Raji (cell line): ENCODE results near the gene CDKL4.

ENCODE experiments used
- POLR2A ChIP-seq: IDR thresholded peaks from 2 replicates; pipeline ENCODE4 v1.6.1; 2011; ENCODE audit warnings: low read depth, low read length, control low read depth; ENCODE audit not compliant: insufficient read depth

CDKL4 gene

DNA sequence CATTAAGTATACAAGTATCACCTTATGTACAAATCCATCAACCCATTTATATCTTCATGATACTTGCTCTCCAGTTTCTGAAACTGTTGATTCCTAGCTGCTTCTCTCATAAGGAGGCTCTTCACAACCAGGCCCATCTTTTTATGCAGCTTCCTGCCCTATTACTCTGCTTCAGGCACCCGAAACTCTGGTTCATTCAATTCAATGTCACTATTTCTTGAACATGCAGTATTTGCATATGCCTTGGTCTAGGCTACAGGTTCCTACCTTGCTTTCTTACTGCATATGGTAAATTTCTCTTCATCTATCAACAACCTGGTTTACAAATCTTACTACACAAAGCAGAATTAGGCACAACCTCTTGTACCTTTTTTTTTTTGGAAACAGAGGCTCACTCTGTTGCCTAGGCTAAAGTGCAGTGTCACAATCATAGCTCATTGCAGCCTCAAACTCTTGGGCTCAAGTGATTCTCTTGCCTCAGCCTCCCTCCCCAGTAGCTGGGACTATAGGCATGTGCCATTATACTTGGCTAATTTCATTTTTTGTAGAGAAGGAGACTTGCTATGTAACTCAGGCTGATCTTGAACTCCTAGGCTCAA is 2.7 kb upstream of the CDKL4 start:
- TF ChIP-seq POLR2A: no peak

DNA sequence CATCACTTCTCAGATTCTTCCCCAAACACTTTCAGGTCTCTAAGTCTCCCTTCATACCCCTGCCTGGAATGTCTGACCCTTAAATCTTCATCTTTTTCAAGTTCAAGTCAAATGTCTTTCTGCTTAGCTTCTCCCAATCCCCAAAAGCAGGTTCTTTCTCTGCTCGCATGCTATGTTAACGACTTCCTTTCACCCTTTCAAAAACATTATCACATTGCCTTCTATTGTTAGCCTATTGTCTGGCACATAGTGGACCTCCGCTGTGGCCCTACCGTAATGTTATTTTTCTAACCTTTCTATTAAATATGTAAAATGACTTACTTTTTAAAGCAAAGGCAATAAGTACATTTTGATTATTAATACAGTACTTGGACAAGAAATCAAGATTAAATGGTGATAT is 2.2 kb downstream of the CDKL4 start:
- TF ChIP-seq POLR2A: no peak

DNA sequence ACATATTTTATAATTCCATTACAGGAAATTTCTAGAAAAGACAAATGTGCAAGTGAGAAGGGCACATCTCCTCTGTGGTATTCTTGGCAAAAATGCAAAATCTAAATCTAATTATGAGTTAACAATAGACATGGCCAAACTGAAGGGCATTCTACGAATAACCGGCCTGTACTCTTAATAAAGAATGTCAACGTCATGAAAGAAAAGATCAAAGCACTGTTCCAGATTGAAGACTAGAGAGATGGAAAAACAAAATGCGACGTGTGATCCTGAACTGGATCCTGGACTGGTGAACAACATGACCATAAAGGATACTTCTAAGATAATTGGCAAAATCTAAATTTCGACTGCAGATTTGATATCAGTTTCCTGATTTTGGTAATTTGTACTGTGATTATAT is 3.0 kb downstream of the CDKL4 start:
- no peak for TF ChIP-seq POLR2A

DNA sequence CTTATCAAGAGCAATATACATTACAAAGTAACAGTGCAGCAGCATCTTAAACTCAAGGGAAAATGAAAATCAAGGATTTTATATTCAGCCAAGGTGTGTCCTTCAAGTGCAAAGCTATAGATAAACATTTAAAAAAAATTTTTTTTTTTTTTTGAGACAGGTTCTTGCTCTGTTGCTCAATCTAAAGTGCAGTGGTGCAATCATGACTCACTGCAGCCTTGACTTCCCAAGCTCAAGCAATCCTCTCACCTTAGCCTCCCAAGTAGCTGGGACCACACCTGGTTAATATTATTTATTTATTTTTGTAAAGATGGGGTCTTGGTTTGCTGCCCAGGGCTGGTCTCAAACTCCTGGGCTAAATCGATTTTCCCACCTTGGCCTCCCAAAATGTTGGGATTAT is 9.0 kb downstream of the CDKL4 start:
- no peak for TF ChIP-seq POLR2A

DNA sequence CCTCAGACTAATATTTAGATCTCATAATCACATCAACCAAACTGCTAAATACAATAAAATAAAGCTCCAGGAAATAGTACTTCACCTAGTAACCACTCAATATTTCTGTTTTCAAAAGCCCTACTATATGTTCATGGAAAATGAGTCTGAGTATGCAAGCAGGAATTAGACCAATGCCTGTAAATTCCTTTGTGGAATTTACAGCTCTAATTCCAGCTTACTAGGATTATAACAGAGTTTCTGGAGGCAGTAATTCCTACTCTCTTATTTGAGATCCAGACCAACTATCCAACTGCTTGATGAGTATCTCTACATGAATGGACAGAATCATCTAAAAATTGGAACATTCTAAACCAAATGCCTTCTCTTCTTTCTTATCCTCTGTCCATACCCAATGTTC is 11.6 kb downstream of the CDKL4 start:
- no peak for TF ChIP-seq POLR2A

DNA sequence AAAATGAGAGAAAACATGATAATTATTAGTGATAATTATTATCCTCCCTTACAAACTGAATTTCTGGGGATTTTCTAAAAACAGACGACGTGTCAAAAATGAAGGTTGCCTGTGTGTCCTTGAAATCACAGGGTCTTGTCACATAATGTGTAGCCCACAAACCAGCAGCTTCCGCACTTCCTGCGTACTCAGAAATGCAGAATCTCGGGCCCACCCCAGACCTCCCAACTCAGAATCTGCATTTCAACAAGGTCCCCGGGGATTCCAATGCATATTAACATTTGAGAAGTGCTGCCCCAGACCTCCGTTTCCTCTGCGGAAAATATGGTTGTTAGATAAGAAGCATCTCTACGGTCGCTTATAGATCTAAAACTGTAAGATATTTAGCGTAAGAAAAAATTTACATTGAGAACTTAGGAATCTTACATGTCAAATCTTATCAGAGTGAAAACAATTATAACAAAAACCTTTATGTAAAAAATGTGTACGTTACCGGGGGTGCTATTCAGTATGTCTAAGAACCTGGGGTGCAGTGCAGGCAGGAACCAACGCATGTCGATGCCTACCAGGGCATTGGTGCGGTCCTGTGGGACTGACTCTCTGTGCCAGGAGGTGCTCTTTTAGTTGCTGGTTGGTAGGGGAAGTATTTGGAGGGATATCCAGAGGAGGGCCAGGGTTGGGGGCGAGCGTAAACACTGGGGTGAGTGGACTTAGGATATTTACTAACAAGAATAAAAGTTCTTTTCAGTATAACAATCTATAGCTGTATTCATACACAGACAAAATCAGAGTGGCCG is 15.2 kb downstream of the CDKL4 start:
- TF ChIP-seq POLR2A: no peak

DNA sequence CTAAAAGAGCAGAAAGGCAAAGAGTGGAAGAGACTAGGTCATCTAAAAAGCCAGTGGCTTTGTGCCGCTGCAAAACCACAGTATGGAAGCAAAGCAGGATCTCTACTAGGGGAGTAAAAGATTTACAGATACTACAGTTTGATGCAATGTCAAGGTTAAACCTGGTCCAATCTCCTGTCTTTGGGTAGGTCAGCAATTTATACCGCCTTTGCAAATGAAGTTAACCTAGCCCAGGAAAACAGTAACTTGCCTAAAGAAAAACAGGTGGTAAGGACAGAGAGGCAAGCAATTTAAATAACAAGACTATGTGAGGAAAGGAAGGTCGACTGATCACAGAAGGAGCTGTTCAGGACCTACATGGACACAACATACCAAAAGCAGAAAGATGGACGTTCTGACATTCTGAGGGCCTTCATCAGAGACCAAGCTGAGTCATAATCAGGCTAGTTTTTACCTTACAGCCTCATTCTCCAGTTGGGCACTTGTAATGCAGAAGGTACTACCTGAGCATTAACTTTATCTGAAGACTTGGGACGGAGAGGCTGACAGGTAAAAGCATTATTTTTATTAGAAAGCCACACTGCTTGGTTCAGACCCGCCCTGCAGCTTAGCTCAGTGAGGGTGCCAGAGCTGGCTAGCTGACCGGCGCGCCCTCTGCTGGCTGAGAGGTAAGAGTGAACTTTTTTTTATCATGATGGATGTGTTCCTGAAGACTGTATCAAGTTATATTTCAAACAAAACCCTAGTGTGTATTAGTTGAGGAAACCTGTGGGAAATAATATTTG is 15.9 kb downstream of the CDKL4 start:
- TF ChIP-seq POLR2A: no peak

DNA sequence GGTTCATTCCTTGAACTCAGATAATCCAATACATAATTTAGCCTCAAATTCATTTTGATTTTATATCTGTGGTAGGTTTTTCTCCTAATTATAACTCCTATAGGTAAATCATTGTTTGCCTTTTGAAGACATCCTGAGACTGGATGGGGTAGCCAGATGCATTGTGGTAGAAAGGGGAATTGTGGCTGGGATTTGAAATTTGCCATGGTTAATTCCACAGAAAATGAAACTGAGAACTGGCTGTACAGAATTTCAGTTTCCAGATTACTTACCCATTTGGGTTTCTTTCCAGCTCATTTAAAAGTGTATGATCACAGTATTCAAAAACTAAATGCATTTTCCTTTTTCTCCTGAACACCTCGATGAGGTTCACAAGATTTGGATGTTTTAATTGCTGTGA is 18.2 kb downstream of the CDKL4 start:
- TF ChIP-seq POLR2A: no peak

DNA sequence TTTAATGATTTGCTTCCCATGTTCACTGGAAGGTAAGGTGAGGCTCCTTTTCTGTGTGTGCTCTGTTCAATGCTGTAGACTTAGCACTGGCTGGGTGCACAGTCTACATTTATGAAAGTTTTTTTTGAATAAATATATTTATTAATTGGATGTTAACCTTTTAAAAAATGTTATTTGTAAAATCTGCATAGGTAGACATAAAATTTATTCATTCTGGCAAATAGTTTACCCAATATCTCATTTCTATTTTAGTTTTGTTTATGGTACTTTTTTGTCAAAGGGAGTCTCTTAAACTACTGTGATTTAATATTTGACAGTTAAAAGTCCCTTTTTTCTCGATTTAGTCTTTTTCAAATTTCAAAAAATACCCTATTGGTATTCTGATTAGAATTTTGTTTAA is 19.9 kb downstream of the CDKL4 start:
- TF ChIP-seq POLR2A: no peak

DNA sequence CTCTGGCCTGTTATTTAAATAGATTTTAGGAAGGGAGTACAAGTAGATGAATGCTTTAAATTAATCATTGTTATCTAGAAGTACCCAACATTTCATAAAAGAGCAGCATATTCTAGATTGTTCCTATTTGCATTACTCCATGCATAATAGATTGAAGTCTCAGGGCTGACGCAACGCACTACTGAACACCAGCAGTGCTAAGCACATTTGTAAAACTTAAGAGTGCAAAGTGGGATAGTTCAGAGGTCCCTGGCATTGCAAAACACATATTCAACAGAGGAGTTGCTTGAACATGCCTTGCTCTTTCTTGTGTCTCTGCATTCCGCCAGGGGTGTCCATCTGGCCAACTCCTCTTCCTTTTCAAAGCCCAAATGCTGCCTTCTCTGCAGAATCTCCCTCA is 22.3 kb downstream of the CDKL4 start:
- no peak for TF ChIP-seq POLR2A

DNA sequence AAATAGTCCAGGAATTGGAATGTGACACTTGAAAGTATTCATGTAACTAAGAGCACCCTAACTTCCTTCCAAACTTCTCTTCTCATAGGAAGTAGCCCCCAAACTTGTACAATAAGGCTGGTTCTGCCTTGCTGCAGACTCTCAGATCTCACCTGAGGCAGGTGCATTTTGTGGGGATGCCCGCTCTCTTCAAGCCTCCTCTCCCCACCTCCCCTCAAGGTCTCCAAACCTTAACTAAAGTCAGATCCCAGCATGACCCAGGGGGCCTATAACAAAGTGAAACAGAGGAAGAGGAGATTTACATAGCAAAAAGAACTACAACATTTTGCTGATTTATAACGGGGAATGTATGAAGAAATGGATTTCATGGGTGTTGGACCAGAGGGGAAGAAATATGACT is 23.6 kb downstream of the CDKL4 start:
- no peak for TF ChIP-seq POLR2A

DNA sequence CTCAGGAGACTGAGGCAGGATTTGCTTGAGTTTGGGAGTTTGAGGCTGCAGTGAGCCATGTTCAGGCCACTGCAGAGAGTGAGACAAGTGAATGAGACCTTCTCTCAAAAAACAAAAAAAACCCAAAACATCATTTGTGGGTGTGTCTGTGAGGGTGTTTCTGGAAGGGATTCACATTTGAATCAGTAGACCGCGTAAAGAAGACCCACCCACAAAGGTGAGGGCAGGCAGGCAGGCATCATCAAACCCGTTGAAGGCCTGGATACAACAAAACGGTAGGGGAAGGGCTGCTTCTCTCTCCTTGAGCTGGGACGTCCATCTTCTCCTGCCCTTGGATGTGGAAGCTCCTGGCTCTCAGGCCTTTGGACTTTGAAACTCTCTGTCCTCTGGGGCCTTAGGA is 25.4 kb downstream of the CDKL4 start:
- no peak for TF ChIP-seq POLR2A

DNA sequence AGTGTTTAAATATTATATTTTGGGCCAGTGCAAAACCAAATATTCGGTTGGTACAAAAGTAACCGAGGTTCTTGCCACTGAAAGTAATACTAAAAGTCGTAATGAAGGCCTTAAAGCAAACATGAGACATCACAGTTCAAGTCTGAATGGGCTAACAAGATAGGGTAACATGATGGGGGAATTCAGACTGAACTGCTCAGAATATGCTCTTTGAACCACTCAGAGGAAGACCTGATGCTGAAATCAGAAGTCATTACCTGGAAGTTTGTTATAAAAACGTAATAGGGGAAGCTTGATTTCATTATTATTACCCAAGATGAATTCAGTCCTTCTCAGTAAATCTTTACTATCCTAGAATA is 26.6 kb downstream of the CDKL4 start:
- TF ChIP-seq POLR2A: no peak

DNA sequence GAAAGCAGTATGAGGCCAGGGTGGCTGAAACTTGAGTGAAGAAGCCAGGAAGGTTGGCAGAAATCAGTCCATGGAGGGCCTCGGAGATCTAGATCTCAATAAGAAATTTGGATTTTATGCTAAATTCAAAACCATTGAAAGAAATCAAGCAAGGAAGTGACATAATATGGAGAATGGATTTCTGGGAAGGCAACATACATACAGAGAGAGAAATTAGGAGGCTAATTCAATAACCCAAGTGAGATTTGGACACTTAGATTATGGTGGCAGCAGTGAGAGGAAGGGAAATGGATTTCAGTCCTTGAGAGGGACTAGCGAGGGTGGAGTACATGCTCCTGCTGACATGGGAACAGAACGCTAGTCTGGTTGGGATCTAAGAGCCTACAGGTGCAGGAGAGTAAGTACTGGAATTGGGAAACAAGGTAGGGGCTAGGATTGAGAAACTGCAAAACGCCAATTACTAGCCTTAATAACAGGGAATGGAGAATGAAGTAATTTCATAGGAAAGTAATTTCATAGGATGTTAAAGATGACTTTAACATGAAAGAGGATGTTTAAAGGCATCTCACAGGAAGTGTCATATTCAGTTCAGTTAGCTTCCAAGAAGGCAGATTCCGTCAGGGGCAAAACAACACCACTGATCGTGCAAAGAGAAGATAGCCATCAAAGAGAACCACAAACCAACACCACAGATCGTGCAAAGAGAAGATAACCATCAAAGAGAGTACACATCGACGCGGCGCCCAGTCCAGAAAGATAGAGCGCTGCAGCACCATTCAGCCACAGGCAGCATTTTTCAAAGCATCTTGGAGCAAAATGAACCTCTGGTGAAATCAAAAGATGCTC is 27.2 kb downstream of the CDKL4 start:
- no peak for TF ChIP-seq POLR2A

DNA sequence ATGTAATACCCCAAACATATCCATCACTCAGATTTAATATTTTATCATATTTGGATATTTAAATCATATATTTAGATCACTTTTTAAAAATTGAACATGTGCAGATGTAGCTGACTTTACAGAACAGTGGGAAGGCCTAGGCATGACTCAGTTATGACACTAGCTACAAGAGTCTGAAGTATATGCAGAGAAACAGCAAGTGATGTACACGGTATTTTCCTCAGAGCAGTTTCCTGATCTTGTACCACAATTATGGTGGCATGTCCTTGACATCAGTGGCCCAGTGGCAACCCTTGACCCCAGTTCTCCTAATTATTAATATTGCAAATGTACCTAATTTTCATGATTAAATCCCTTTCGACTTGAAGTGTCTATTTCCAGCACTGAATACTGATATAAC is 28.2 kb downstream of the CDKL4 start:
- no peak for TF ChIP-seq POLR2A

DNA sequence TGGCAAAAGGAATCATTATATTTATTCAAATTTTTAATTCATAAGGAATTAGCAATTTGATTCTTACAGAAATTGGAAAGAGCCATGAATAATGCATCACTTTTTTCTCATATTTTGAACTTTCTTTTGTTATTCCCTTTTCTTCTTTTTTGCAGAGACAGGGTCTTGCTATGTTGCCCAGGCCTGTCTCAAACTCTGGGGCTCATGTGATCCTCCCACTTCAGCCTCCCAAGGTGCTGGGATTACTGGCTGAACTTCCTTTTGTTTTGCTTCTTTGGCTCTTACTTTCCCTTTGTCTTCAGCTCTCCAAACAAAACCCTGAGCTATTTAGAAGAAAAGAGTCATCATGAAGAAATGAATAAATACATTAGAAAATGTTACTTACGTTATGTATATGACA is 30.8 kb downstream of the CDKL4 start:
- no peak for TF ChIP-seq POLR2A

DNA sequence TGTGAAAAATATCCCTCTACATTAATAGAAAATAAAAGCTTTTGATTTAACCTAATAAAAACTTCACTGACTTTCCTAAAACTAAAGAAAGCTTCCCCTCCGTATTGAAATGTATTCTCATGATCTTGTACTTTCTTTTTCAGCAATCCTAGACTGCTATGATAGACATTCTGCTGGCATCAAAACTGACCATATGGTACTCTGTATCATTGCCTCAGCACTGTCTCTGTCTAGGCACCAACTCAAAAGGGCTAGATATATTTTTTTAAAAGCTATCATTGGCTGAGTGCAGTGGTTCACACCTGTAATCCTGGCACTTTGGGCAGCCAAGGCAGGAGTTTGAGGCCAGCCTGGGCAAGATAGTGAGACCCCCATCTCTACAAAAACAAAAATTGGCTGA is 32.9 kb downstream of the CDKL4 start:
- TF ChIP-seq POLR2A: no peak
